Epithelial cell of esophagus (primary cell): ENCODE measurements around the gene CLSTN2.

Experiments used
- DNase-seq: peaks from one replicate; pipeline ENCODE4 v3.0.0; 2010; ENCODE audit warnings: low read depth
- H3K4me3 ChIP-seq: 2 replicates; pipeline ENCODE4 v1.5.1; 2011; ENCODE audit warnings: mild to moderate bottlenecking, low read length, control low read depth
- CTCF ChIP-seq: IDR thresholded peaks from 2 replicates; pipeline ENCODE4 v1.5.1; 2011; ENCODE audit warnings: low read depth, mild to moderate bottlenecking, low read length, control low read depth, inconsistent platforms; ENCODE audit not compliant: insufficient read depth; ENCODE audit errors: missing control alignments

CLSTN2 gene

DNA sequence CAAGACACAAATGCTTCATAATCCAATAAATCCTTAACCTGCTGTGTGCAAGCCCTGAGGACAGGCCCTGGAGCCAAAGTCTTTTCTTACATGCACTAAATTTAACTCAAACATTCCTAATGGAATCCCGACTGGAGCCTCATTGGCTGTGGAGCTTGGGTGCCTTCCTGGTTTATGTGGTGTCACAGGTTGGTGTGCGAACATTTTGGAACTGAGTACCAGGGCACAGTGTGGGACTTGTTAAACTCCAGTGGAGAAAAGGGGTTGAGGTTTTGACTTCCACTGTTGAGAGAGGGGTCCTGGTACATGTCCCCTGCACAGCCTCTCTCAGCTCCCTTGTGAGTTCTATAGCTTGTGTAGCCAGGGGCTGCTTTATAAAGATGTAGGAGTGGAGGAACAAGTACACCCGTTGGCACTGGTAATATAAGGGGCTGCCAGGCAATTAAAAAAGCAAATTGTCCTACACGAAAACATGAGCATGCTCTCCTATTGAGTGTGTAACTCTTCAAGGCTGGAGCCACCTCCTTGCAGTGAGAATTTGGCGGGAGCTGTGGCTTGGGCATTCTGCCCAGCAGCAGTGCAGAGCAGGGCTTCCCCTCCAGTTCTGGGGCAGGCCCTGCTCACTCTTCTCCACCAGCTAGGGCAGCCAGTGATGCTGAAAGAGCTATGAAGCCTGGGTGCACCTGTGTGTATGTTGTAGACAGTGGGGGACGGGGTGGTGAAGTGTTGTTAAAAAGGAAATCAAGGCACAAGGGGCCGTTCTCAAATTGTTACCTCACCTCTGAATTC, 218.1 kb downstream of the CLSTN2 start:
- no peak for TF ChIP-seq CTCF
- no peak for DNase-seq
- no peak overlapping the region for H3K4me3 ChIP-seq

GRCh38 chr3:140153736-140154135, 218.8 kb downstream of the CLSTN2 start:
- H3K4me3 ChIP-seq = no peak overlapping the region
- no peak for TF ChIP-seq CTCF
- DNase-seq = no peak

GRCh38 chr3:140157161-140157560, 222.2 kb downstream of the CLSTN2 start:
- TF ChIP-seq CTCF = no peak
- DNase-seq = no peak
- H3K4me3 ChIP-seq = no peak overlapping the region

DNA sequence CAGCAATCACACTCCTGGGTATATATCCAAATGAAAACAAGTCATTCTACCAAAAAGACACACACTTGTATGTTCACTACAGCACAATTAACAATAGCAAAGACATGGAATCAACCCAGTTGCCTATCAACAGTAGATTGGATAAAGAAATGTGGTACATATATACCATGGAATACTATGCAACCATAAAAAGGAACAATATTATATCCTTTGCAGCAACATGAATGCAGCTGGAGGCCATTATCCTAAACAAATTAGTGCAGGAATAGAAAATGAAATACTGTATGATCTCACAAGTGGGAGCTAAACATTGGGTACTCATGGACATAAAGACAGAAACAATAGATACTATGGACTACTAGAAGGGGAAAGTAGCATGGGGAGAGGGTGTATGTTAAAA, 224.7 kb downstream of the CLSTN2 start:
- TF ChIP-seq CTCF = no peak

GRCh38 chr3:140160553-140160952, 225.6 kb downstream of the CLSTN2 start:
- TF ChIP-seq CTCF = no peak
- H3K4me3 ChIP-seq = no peak overlapping the region
- DNase-seq = no peak

More for the DNA sequence above, 224.7 kb downstream of the CLSTN2 start:
- no peak overlapping the region for H3K4me3 ChIP-seq
- DNase-seq = no peak

- no peak for TF ChIP-seq CTCF
- no peak overlapping the region for H3K4me3 ChIP-seq
- DNase-seq = no peak
Measured at GRCh38 chr3:140162551-140162950, 227.6 kb downstream of the CLSTN2 start.

- no peak for TF ChIP-seq CTCF
- DNase-seq = no peak
Measured at GRCh38 chr3:140163159-140163763, 228.3 kb downstream of the CLSTN2 start.

More at GRCh38 chr3:140163159-140163763, 228.3 kb downstream of the CLSTN2 start:
- H3K4me3 ChIP-seq = no peak overlapping the region
